NT2/D1 (cell line): Measurements from ENCODE around the gene EDDM13.

Experiments
- SUZ12 ChIP-seq: IDR thresholded peaks from 2 replicates; pipeline ENCODE4 v1.6.1; 2011; ENCODE audit not compliant: insufficient read length, insufficient read depth; ENCODE audit errors: extremely low read depth
- YY1 ChIP-seq: IDR thresholded peaks from 2 replicates; pipeline ENCODE4 v1.6.1; 2011; ENCODE audit not compliant: insufficient read length, insufficient read depth
- ZNF274 ChIP-seq: IDR thresholded peaks from 2 replicates; pipeline ENCODE4 v1.6.1; 2011; ENCODE audit warnings: mild to moderate bottlenecking, low read depth, low read length

DNA sequence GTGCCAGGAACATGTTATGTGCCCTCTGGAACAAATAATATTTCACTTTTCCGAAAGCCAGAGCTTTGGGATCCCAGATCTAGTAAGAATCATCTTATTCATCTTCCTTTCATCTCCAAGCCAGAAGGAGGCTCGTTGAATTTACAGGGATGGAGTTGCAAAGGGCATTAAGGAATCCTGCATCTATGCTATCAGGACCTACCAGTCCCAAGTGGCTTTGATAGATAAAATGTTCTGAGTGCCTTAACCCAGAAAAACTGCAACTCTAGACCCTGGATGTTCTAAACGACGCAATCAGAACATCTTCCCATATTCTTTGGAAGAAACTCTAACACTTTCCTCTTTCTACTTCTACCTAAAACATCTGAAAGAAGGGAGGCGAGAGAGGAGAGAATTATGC is 9.2 kb upstream of the EDDM13 start:
- no peak for TF ChIP-seq SUZ12
- TF ChIP-seq ZNF274: no peak
- TF ChIP-seq YY1: no peak
